GM12872 (cell line): Measurements from ENCODE around the gene ABCB1.

ENCODE experiments used
- TF ChIP-seq, protein P1 (sequence below): IDR thresholded peaks from 3 replicates; pipeline ENCODE4 v1.5.1; 2011; ENCODE audit warnings: low read depth, mild to moderate bottlenecking, low read length, moderate library complexity; ENCODE audit not compliant: insufficient read depth

Gene ABCB1

DNA sequence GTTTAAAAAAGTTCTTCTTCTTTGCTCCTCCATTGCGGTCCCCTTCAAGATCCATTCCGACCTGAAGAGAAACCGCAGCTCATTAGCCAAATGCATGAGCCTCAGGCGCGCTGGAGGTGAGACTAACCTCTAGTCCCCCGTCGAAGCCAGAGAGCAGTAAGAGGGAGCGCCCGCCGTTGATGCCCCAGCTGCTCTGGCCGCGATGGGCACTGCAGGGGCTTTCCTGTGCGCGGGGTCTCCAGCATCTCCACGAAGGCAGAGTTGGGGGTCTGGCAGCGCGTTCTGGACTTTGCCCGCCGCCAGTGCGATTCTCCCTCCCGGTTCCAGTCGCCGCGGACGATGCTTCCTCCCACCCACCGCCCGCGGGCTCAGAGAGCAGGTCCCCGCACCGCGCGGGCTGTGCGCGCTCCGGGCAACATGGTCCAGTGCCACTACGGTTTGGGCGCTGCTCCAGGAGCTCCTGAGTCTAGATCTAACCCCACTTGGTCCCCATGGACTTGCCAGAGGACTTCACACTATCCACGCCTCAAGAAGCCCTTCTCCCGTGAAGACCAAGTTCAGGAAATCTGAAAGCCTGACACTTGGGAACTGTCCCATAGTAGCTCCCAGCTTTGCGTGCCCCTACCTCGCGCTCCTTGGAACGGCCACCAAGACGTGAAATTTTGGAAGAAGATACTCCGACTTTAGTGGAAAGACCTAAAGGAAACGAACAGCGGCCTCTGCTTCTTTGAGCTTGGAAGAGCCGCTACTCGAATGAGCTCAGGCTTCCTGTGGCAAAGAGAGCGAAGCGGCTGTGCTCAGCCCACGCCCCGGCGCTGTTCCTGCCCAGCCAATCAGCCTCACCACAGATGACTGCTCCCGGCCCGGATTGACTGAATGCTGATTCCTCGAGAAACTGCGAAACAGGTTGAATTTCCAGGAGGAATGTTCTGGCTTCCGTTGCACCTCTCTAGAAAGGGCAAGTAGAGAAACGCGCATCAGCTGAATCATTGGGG is at the start of gene ABCB1:
TSS of gene ABCB1 (minus strand) at position 755 of the 995 bp plus-strand sequence. CDS start at position 55, 700 bp downstream.
- TF ChIP-seq, protein P1, sequence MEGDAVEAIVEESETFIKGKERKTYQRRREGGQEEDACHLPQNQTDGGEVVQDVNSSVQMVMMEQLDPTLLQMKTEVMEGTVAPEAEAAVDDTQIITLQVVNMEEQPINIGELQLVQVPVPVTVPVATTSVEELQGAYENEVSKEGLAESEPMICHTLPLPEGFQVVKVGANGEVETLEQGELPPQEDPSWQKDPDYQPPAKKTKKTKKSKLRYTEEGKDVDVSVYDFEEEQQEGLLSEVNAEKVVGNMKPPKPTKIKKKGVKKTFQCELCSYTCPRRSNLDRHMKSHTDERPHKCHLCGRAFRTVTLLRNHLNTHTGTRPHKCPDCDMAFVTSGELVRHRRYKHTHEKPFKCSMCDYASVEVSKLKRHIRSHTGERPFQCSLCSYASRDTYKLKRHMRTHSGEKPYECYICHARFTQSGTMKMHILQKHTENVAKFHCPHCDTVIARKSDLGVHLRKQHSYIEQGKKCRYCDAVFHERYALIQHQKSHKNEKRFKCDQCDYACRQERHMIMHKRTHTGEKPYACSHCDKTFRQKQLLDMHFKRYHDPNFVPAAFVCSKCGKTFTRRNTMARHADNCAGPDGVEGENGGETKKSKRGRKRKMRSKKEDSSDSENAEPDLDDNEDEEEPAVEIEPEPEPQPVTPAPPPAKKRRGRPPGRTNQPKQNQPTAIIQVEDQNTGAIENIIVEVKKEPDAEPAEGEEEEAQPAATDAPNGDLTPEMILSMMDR: no peak

DNA sequence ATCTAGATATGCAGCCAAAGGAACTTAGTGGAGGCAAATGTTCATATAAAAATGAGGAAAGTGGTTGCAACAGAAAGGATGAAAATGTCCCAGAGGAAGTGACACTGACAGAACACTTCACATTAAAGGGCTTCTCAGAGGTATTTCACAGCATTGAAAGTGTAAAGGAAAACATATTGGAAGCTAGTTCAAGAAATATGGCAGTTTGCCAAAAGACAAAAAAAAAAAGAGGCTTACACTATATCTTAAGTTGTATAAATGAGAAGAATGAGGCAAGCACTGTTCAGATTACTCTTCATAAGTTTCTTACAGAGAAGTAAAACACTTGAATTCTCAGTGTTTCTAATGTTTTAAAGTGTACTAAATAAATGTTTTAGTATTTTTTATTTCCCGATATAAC is 47.6 kb upstream of the ABCB1 start:
- TF ChIP-seq, protein P1: no peak

DNA sequence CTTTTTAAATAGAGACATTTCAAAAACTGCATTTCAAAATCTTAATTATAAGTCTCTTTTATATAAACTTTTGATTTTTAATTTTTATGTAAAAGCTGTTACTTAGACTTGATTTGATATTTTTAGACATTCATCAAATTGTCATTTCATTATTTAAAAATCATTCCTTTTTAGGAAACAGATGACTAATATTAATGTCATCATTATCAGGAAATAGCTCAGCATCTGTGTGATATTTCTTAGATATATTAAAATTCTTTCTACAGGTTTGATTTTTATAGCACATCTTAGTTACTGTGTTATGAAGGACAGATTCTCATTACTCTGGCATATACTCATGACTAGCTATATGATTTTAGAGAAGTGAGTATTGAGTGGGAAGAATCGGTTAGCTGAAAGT is 44.8 kb upstream of the ABCB1 start:
- TF ChIP-seq, protein P1: no peak

DNA sequence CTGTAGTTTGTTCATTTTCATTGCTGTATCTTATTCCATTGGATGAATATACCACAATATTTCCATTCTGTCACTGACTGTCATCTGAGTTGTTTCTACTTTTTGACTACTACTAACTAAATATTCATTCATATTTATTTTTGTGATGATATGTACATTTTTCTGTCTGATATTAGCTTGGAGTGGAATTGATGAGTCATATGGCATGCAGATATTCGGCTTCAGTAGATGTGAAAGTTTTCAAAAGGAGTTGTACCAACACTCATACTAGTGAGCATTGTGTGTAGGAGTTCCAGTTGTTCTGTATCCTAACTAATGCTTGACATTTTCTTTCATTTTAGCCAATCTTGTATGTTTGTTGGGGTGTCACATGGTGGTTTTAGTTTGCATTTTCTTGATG is 35.2 kb upstream of the ABCB1 start:
- TF ChIP-seq, protein P1: no peak

DNA sequence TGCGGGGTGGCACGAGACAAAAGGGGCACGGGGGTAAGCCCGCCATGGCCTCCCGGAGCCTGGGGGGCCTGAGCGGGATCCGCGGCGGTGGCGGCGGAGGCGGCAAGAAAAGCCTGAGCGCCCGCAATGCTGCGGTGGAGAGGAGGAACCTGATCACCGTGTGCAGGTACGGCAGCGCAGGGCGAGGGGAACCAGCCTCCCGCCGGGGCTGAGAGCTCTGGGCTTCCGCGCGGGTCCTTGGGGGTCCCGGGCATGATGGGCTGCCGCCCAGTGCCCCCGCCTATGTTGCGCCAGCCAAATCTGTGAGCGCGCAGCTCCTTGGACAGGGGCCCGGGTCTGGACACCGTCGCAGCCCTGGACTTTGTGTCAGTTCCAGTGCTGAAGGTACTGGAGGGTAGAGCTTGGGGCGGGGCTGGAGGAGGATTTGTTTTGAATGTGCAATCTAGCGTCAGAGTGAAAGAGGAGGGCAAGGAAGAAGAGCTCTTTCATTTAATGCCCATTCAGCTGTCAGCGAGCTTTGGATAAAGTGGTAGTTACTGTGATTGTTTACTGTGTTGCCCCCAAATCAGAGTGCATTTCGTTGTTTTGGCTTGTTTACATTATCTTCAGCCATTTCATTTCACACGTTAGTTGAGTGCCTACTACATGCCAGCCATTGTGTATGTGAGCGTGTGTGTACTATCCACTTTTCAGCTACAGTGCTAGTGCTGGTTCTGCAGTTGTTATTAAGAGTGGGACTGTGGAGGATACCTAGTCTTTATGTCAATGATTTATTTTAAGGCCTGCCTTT is 28.3 kb upstream of the ABCB1 start:
- TF ChIP-seq, protein P1: no peak

DNA sequence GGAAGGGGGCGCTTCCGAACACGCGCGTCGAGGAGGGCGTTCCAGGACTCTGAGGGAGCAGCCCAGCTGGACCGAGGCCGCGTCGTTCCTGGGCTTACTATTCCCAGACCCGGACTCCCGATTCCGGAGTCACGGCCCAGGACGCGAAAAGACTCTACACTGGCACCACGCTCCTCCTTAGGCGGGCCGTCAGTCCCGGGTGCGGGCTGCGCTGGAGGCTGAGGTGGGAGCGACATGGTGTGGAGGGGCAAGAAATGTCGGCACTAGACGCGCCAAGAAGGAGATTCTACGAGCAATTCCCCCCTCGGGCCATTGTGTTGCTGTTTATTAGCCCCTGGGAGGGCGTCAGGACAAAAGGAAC is 26.9 kb upstream of the ABCB1 start:
- TF ChIP-seq, protein P1: no peak

DNA sequence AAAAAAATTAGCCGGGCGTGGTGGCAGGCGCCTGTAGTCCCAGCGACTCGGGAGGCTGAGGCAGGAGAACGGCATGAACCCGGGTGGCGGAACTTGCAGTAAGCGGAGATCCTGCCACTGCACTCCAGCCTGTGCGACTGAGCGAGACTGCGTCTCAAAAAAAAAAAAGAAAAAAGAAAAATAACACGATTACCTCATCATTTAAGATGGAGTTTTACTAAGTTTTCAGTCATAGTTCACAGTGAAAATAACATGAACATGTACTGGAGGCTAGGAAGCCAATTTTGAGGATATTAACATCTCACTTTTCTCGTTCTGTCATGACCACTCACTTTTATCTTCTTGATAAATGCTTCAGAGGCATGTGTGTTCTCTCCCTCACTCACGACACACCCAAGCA is 24.4 kb upstream of the ABCB1 start:
- TF ChIP-seq, protein P1: no peak
